ENCODE results near the gene CRACDL. TPM values are rescaled to one million over a fixed set of nuclear protein-coding genes. Genes with fewer than 3 reads are reported as not detected.
A peak's percentile ranks its signal among the peaks of the same experiment; 100 is the strongest.

CRACDL gene, protein sequence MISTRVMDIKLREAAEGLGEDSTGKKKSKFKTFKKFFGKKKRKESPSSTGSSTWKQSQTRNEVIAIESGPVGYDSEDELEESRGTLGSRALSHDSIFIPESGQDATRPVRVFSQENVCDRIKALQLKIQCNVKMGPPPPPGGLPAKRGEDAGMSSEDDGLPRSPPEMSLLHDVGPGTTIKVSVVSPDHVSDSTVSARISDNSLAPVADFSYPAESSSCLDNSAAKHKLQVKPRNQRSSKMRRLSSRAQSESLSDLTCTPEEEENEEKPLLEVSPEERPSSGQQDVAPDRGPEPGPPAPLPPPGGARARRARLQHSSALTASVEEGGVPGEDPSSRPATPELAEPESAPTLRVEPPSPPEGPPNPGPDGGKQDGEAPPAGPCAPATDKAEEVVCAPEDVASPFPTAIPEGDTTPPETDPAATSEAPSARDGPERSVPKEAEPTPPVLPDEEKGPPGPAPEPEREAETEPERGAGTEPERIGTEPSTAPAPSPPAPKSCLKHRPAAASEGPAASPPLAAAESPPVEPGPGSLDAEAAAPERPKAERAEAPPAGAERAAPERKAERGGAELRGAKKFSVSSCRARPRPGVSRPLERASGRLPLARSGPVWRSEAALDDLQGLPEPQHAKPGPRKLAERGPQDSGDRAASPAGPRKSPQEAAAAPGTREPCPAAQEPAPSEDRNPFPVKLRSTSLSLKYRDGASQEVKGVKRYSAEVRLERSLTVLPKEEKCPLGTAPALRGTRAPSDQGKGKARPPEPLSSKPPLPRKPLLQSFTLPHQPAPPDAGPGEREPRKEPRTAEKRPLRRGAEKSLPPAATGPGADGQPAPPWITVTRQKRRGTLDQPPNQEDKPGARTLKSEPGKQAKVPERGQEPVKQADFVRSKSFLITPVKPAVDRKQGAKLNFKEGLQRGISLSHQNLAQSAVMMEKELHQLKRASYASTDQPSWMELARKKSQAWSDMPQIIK
- polyA plus RNA-seq, result under 1 TPM in 2 of 3 donors, not detected in 1; 0.40 to 0.80 TPM

DNA sequence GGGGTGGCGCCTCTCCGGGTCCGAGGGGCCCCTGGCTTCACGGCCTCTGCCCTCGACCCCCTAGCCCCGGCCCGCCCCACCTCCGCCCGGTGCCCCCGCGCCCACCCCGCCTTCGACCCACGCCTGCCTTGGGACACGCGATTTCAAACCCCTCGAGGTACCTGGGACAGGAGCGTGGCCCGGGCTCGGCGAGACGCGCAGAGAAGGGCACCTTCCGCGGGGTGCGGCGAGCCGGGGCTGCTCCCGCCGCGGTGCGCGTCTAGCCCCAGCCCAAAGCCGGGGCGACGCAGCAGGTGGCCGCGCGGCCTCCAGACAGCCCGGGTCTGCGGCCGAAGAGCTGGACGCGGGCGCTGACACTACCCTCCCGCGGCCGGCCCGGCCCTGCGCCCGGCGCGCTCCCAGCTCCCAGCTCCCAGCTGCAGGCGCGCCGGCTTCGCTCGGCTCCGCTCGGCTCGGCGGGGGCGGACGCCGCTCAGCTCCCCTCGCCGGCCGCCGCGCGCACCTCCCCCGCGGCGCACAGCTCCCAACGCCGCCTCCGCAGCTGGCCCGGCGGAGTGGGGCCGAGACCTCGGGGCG lies at the start of gene CRACDL:
Gene CRACDL, minus strand, starts transcription at position 449 of the 576 bp plus-strand sequence. CDS start 89,425 bp downstream, outside the sequence.
- Mint-ChIP-seq H3K27me3 (ENCODE audit: low read depth in 3 of 3) (peaks cover 15 to 32% (median 17%) of the 10 kb centered on the region in 3 donors), H3K4me3 (peak within 1 kb of the TSS; percentile 49 to 76 (median 54)), H3K9me3 (no peaks in the 10 kb centered on the region), H3K4me1 (peaks cover 6 to 9% of the 10 kb centered on the region in 2 donors), H3K27ac (no peak within 1 kb of the TSS), H3K36me3 (no peaks in the 10 kb centered on the region)
- DNase-seq, result no peak

DNA sequence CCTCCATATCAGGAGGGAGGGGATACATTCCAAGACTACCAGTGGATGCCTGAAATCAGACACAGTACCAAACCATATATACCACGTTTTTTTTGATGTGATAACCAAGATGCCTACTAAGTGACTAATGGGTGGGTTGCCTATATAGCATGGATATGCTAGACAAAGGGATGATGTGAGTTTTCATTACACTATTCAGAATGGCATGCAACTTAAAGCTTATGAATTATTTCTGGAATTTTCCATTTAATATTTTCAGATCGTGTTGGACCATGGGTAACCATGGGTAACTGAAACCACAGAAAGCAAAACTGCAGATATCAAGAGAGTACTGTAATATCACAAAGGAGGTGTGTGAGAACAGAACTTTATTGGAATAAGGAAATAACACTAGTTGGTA lies 39.6 kb upstream of the CRACDL start:
- Mint-ChIP-seq H3K9me3 (peaks cover 25 to 53% (median 37%) of the 10 kb centered on the region in 6 donors), H3K4me1 (no peaks in the 10 kb centered on the region), H3K36me3 (peaks cover 0 to 26% (median 16%) of the 10 kb centered on the region in 3 donors), H3K27ac (no peak overlapping the region), H3K4me3 (no peak overlapping the region), H3K27me3 (ENCODE audit: low read depth in 3 of 3) (peaks cover 7 to 8% (median 8%) of the 10 kb centered on the region in 3 donors)
- no peak for DNase-seq

DNA sequence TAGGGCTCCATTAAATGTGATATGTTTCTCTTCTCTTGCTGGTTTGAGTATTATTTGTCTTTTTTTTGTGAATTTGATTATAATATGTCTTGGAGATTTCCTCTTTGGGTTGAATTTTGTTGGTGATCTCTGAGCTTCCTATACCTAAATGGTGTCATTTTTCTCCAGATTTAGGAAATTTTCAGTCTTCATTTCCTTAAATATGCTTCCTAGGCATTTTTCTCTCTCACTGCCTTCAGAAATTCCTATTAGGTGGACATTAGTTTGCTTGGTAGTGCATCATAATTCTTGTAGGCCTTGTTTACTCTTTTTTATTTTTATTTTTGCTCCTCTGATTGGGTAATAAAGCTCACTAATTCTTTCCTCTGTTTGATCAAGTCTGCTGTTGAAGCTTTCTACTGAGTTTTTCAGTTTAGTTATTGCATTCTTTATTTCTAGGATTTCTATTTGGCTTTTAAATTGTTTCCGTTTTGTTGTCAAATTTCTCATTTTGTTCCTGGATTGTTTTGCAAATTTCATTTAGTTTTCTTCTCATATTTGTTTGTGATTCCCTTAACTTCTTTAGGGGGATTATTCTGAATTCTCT lies 36.6 kb upstream of the CRACDL start:
- no peak overlapping the region for H3K27ac Mint-ChIP-seq
- H3K4me1 Mint-ChIP-seq, result no peaks in the 10 kb centered on the region
- H3K4me3 Mint-ChIP-seq, result no peak overlapping the region
- peaks cover 0 to 37% (median 20%) of the 10 kb centered on the region in 3 donors for H3K36me3 Mint-ChIP-seq
- DNase-seq, result no peak
- peaks cover 4 to 12% (median 6%) of the 10 kb centered on the region in 3 donors for H3K27me3 Mint-ChIP-seq (ENCODE audit: low read depth in 3 of 3)
- peaks cover 24 to 76% (median 49%) of the 10 kb centered on the region in 6 donors for H3K9me3 Mint-ChIP-seq

DNA sequence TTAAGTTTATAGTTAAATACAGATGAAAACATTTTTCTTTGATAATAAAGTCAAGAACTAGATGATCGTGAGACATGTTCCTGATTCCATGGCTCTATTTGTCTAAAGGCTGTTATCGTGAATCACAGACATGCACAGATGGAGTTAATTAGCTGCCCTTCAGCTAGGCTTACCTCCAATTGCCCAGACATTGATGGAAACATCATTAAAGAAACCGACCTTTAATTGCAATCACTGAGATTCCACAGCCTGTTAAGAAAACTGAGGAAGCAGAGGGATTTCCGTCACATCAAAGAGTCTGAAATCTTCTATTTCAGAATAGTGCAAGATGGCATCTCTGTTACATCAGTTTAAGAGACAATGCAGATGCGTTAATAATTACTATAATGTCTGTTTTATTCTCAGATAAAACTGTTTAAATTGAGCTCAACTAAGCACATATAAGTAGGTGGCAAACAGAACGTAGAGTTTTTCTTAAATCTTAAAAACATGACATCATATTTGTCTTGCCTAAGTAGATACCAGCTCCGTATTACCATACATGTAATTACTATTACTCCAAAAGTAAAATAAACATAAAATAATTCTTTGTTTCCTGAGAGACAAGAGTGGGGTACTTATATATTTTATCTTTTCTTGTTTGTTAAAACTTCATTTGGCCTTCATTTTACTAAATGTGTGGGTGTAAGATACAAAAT lies 23.9 kb upstream of the CRACDL start:
- no peaks in the 10 kb centered on the region for H3K4me1 Mint-ChIP-seq
- H3K9me3 Mint-ChIP-seq, result peaks cover 0 to 24% (median 3%) of the 10 kb centered on the region in 6 donors
- DNase-seq, result no peak
- H3K27me3 Mint-ChIP-seq (ENCODE audit: low read depth in 3 of 3), result peaks cover 5 to 13% (median 5%) of the 10 kb centered on the region in 3 donors
- H3K27ac Mint-ChIP-seq, result no peak overlapping the region
- peaks cover 0 to 3% (median 0%) of the 10 kb centered on the region in 3 donors for H3K36me3 Mint-ChIP-seq
- no peak overlapping the region for H3K4me3 Mint-ChIP-seq

DNA sequence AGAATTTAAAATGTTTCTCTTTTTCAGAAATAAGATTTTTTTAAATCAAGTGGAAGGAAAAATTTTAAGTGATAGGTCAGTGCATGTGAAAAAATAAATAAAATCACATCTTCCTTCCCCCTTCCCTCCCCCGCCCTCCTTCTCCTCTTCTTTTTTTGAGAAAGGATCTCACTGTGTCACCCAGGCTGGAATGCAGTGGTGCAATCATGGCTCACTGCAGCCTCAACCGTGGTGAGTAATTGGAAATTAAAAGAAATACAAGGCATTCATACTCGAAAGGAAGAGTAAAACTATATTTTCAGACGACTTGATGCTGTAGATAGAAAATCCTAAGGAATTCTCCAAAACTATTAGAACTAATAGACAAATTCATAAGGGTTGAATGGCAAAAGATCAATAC lies 16.9 kb upstream of the CRACDL start:
- no peak for DNase-seq
- Mint-ChIP-seq H3K27ac (no peak overlapping the region), H3K27me3 (ENCODE audit: low read depth in 3 of 3) (peaks cover 8 to 16% (median 13%) of the 10 kb centered on the region in 3 donors), H3K36me3 (no peaks in the 10 kb centered on the region), H3K9me3 (no peaks in the 10 kb centered on the region), H3K4me1 (no peaks in the 10 kb centered on the region), H3K4me3 (no peak overlapping the region)

DNA sequence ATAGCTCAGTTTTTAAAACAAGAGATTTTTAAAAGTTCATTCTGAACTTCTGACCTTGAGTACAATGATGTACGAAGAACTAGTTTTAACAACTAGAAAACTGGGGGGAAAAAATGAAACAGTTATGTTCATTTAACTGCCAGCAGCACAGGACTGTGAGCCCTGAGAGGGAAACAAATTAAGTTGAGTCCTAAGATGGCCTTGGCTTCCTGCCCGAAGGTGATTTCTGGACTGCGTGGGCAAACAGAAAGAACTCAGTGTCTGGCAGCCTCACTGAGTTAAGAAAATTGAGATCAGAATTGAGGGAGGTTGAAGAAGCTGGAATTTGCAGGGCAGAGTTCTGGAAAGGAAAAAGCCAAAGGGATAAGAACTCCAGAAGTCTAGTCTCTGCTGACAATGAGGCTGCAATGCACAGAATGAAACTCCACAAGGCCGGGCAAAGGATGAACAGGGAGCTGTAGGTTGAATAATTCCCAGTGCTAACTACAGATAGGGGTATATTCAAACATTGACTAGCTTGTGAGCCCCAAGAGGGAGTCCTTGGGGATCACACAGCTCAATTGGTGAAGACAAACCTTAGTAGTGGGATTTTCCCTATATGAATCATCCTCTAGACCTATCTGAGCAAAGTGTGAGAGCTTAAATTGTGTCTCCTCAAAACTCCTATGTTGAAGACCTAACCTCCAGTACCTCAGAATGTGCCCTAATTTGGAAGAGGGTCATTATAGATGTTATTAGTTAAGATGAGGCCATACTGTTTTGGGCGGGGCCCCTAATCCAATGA lies 13.1 kb upstream of the CRACDL start:
- Mint-ChIP-seq H3K4me3 (no peak overlapping the region), H3K9me3 (no peaks in the 10 kb centered on the region), H3K27me3 (ENCODE audit: low read depth in 3 of 3) (peaks cover 6 to 17% (median 13%) of the 10 kb centered on the region in 3 donors), H3K27ac (no peak overlapping the region), H3K4me1 (no peaks in the 10 kb centered on the region), H3K36me3 (no peaks in the 10 kb centered on the region)
- no peak for DNase-seq

DNA sequence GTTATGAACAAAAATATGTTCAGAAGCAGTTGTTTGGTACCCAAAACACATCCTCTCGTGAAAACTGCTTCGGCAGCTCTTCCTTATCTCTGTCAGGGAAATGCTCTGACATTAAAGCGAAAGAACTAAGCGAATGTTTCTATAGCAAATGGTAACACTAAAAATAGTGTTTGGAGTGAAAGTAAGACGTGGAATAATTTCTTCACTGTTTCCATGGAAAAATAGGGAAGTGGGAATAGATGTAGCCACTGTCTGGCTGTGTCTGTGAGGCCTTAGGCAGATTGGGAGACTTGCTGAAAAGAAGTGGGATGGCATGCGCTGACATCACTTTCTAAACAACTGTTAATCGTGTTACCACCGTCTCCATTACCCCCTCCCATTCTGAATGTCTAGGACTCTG lies 11.5 kb upstream of the CRACDL start:
- H3K27ac Mint-ChIP-seq, result no peak overlapping the region
- DNase-seq, result no peak
- no peaks in the 10 kb centered on the region for H3K4me1 Mint-ChIP-seq
- no peaks in the 10 kb centered on the region for H3K9me3 Mint-ChIP-seq
- no peaks in the 10 kb centered on the region for H3K36me3 Mint-ChIP-seq
- H3K4me3 Mint-ChIP-seq, result no peak overlapping the region
- peaks cover 6 to 14% (median 9%) of the 10 kb centered on the region in 3 donors for H3K27me3 Mint-ChIP-seq (ENCODE audit: low read depth in 3 of 3)

DNA sequence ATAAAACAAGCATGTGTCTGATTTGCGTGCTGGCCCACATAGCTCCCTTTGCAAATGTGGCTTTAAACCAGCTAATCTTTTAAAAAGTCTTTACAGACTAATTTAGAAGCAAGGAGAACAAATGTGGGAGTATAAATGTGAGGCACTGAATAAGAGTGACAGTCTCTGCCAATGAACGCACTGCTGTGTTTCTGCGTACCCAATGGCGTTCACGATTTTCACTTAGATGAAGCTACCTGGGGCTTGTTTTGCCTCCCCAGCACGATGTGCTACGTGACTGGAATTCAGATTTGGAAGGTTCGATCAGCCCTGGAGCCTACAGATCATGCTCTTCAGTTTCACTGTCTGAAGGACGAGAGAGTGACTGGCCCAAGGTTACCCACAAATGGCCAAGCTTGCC lies 10.8 kb upstream of the CRACDL start:
- Mint-ChIP-seq H3K27me3 (ENCODE audit: low read depth in 3 of 3) (peaks cover 6 to 9% (median 7%) of the 10 kb centered on the region in 3 donors), H3K36me3 (no peaks in the 10 kb centered on the region), H3K27ac (no peak overlapping the region), H3K4me3 (no peak overlapping the region), H3K9me3 (no peaks in the 10 kb centered on the region), H3K4me1 (no peaks in the 10 kb centered on the region)
- no peak for DNase-seq

DNA sequence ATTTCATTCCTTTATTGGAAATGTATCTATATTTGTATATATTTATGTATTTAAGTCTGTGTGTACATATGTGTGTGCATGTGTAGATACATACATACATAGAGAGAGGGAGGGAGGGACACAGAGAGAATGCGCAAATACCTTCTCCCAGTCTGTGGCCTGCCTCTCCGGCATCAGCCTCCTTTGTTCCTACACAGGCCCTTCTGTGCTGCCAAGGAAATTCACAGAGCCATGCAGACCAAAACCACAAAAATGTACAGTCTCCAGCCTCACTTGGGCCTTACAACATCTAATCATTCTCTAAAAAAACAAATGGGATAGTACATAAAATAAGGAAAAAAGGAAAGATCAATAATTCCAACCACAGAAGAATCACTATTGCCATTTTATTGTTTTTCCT lies 8.8 kb upstream of the CRACDL start:
- DNase-seq, result no peak
- Mint-ChIP-seq H3K36me3 (no peaks in the 10 kb centered on the region), H3K9me3 (no peaks in the 10 kb centered on the region), H3K4me1 (no peaks in the 10 kb centered on the region), H3K27me3 (ENCODE audit: low read depth in 3 of 3) (peaks cover 4 to 11% (median 7%) of the 10 kb centered on the region in 3 donors), H3K27ac (no peak overlapping the region), H3K4me3 (no peak overlapping the region)

DNA sequence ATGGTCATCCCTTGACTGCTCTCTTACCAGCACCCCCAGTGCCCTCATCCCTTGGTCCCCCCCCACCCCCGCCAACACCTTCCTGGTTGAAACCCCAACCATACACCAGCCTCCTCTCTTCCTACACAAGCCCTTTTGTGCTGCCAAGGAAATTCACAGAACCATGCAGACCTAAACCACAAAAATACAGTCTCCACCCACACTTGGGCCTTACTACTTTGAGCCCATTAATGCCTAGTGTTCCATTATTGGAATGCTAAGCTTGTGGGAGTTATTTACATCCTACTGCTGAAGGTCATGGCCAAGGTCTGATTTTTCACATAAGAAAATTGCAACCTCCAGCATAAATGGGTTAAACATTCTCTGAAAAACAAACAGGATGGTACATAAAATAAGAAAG lies 4.1 kb upstream of the CRACDL start:
- Mint-ChIP-seq H3K9me3 (no peaks in the 10 kb centered on the region), H3K27ac (no peak overlapping the region), H3K27me3 (ENCODE audit: low read depth in 3 of 3) (peaks cover 9 to 21% (median 14%) of the 10 kb centered on the region in 3 donors), H3K4me1 (peaks cover 6 to 9% of the 10 kb centered on the region in 2 donors), H3K4me3 (no peak overlapping the region), H3K36me3 (no peaks in the 10 kb centered on the region)
- no peak for DNase-seq

DNA sequence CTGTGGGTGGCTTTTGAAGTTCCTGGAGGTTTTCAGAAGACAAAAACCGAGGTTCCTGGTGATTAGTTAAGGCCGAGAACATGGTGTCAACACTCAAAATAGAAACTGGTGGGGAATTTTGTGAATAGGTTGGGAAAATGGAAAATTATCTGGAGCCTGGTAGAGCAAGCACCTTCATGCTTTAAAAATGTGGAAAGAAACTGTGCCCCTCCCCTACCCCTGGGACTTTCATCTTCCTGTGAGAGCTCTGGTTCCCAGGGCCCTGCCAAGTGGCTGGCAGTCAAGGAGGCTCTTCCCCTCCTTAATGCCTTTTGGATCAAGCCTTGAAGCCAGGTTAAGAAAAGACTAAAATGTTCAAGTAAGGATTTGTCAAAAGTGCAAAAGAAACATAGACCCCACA lies 1.9 kb upstream of the CRACDL start:
- no peak for DNase-seq
- H3K9me3 Mint-ChIP-seq, result no peaks in the 10 kb centered on the region
- H3K4me3 Mint-ChIP-seq, result peak overlapping the region in 3 of 5 donors; percentile 33 to 60 (median 46)
- H3K4me1 Mint-ChIP-seq, result peaks cover 6 to 9% of the 10 kb centered on the region in 2 donors
- no peak overlapping the region for H3K27ac Mint-ChIP-seq
- H3K36me3 Mint-ChIP-seq, result no peaks in the 10 kb centered on the region
- H3K27me3 Mint-ChIP-seq (ENCODE audit: low read depth in 3 of 3), result peaks cover 17 to 28% (median 17%) of the 10 kb centered on the region in 3 donors
